Right renal pelvis (tissue), 4 donors: Measurements from ENCODE around the gene LINGO1. TPM values are rescaled to one million over a fixed set of nuclear protein-coding genes. Genes with fewer than 3 reads are reported as not detected.

Source experiments
- DNase-seq, 4 donors: peaks; one replicate each; pipeline ENCODE4 v3.0.0-alpha.2; 2013; ENCODE audit warnings: low read depth in 4 of 4, low spot score in 3 of 4, missing footprints in 1 of 4
- polyA plus RNA-seq, 4 donors: library from polyadenylated mRNA; unstranded; fragments of 120-200 nt; gene quantifications; one replicate each; pipeline ENCODE4 v1.2.1, GENCODE V29; 2013; ENCODE audit not compliant: insufficient read length in 4 of 4

LINGO1 gene
- polyA plus RNA-seq, 4 donors, result 14.3 to 18.2 (median 16.3) TPM

- DNase-seq, result no peak
Measured at GRCh38 chr15:77574521-77575202, 58.0 kb downstream of the LINGO1 start.

- no peak for DNase-seq
Measured at GRCh38 chr15:77573802-77574201, 58.9 kb downstream of the LINGO1 start.

- no peak for DNase-seq
Measured at GRCh38 chr15:77572186-77572585, 60.5 kb downstream of the LINGO1 start.

- DNase-seq, result no peak
Measured at GRCh38 chr15:77571741-77572140, 61.0 kb downstream of the LINGO1 start.

- no peak for DNase-seq
Measured at GRCh38 chr15:77571181-77571580, 61.5 kb downstream of the LINGO1 start.

GRCh38 chr15:77569729-77570125 lies 63.0 kb downstream of the LINGO1 start:
- DNase-seq, result peak in 2 of 4 donors; percentile 50 to 64

- no peak for DNase-seq
Measured at GRCh38 chr15:77568973-77569728, 63.6 kb downstream of the LINGO1 start.

- no peak for DNase-seq
Measured at GRCh38 chr15:77568014-77568972, 64.4 kb downstream of the LINGO1 start.

GRCh38 chr15:77567202-77567601 lies 65.5 kb downstream of the LINGO1 start:
- DNase-seq, result no peak

- no peak for DNase-seq
Measured at GRCh38 chr15:77566092-77566491, 66.6 kb downstream of the LINGO1 start.

GRCh38 chr15:77565378-77565915 lies 67.3 kb downstream of the LINGO1 start:
- no peak for DNase-seq

GRCh38 chr15:77564938-77565337 lies 67.8 kb downstream of the LINGO1 start:
- DNase-seq, result no peak

- DNase-seq, result no peak
Measured at GRCh38 chr15:77564341-77564740, 68.4 kb downstream of the LINGO1 start.

GRCh38 chr15:77563623-77564156 lies 69.0 kb downstream of the LINGO1 start:
- no peak for DNase-seq

Other genes with a start within 250 kb of the LINGO1 start
- 10 to 100 TPM; 26.6 to 30.6 (median 28.6) TPM for gene PEAK1, start 212.8 kb downstream of the LINGO1 start, polyA plus RNA-seq
- 10 to 100 TPM; 56.2 to 71.0 (median 64.3) TPM for gene HMG20A, start 212.0 kb downstream of the LINGO1 start, polyA plus RNA-seq